Erythroblast (primary cell): ENCODE data around the gene PABPC1L.

ENCODE experiments used
- GATA1 ChIP-seq: IDR thresholded peaks from 2 replicates; pipeline ENCODE4 v1.6.1; 2011; ENCODE audit warnings: low read depth, mild to moderate bottlenecking, control low read depth, low read length, moderate library complexity
- POLR2A ChIP-seq: IDR thresholded peaks from 2 replicates; pipeline ENCODE4 v1.6.1; 2011; ENCODE audit warnings: mild to moderate bottlenecking, low read length

DNA sequence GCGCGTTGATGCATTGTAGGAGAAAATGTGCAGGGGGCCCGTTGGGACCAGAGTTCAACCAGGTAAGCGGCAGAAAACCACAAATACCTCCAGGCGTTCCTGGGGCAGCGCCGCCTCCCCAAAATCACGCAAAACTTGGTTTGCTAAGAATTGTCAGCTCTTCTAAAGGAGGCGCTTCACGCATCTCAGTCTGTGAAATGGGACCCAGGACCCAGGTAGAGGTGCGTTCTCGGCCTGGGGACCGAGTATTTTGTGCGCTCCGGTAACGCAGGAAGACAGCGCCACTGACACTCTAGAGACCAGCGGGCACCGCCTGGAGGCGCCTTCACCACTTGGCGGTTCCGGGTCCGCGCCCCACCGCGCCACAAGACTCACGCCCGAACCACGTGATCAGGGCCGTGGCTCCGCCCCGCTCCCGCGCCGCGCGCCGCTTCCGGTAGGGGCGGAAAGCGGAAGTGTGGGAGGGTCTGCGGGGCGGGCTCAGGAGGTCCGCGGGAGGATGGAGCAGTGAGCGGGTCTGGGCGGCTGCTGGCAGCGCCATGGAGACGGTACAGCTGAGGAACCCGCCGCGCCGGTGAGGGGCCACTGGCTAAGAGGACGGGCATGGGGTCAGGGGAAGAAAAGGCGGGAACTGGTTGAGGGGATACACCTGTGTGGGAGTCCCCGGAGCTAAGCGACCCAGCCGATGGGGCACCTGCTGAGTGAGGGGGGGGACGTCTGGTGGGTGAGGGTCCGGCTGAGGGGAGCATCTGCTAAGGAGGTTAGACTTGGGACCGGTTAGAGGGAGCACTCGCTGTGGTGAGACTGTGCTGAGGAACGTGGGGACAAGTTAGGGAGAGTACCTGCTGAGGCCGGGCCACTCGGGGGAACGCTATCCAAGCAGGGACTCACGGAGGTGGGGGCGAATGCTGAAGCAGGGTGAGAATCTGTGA, 56.4 kb downstream of the PABPC1L start, which contains the start of gene STK4:
- TF ChIP-seq POLR2A, result peak; percentile 92
- no peak for TF ChIP-seq GATA1
